PC-9 (cell line): ENCODE data around the gene SVEP1. TPM values are rescaled to one million over a fixed set of nuclear protein-coding genes. Genes with fewer than 3 reads are reported as not detected.

Source experiments
- BruUV-seq: library from RNA; stranded (reverse); fragments of 400-500 nt; replicated peaks from 2 replicates; lab custom pipeline; 2021; lab: Mats Ljungman, UMichigan
- CTCF ChIA-PET: fragments of 300-600 bp; sonication (Branson Sonifier 250); formaldehyde crosslinking; loops from one replicate; lab custom pipeline; 2022; ENCODE audit warnings: antibody characterized with exemption; lab: Charles Lee
- POLR2A ChIA-PET: fragments of 300-600 bp; sonication (Branson Sonifier 250); formaldehyde crosslinking; loops from one replicate; lab custom pipeline; 2022; ENCODE audit warnings: antibody characterized with exemption; ENCODE audit not compliant: unreplicated experiment; lab: Charles Lee
- DNase-seq, 2 experiments: peaks; one replicate each; pipeline versions ENCODE4 v3.0.0 to v3.0.0-alpha.2; 2015 to 2022; ENCODE audit warnings: mixed read lengths in 1 of 2
- H2AFZ ChIP-seq: fragments of 200-600 bp; sonication (generic); 2 replicates; pipeline ENCODE4 v1.8.1; 2017; ENCODE audit warnings: antibody characterized with exemption
- H3F3A ChIP-seq: fragments of 200-600 bp; sonication (generic); 2 replicates; pipeline ENCODE4 v1.8.1; 2017; ENCODE audit warnings: antibody characterized with exemption, mild to moderate bottlenecking, low read depth; ENCODE audit not compliant: insufficient read depth
- H3K27ac ChIP-seq: fragments of 200-600 bp; sonication (generic); 2 replicates; pipeline ENCODE4 v1.6.1; 2016; ENCODE audit warnings: mixed run types
- H3K27me3 ChIP-seq: fragments of 200-600 bp; sonication (generic); 2 replicates; pipeline ENCODE4 v1.6.1; 2016; ENCODE audit warnings: low read depth, mixed run types; ENCODE audit not compliant: insufficient read depth
- H3K36me3 ChIP-seq: fragments of 200-600 bp; sonication (generic); 2 replicates; pipeline ENCODE4 v1.6.1; 2016; ENCODE audit warnings: low read depth, mixed run types
- H3K4me1 ChIP-seq: fragments of 200-600 bp; sonication (generic); replicated peaks from 2 replicates; pipeline ENCODE4 v1.6.1; 2016; ENCODE audit warnings: mixed run types; ENCODE audit not compliant: insufficient read depth
- H3K4me2 ChIP-seq: fragments of 200-600 bp; sonication (generic); 2 replicates; pipeline ENCODE4 v1.6.1; 2017; ENCODE audit warnings: mixed run types
- H3K4me3 ChIP-seq: fragments of 200-600 bp; sonication (generic); 2 replicates; pipeline ENCODE4 v1.6.1; 2016; ENCODE audit warnings: mixed run types
- H3K79me2 ChIP-seq: fragments of 200-600 bp; sonication (generic); 2 replicates; pipeline ENCODE4 v1.6.1; 2017; ENCODE audit warnings: low read depth, mixed run types
- H3K9me2 ChIP-seq: fragments of 200-600 bp; sonication (generic); 2 replicates; pipeline ENCODE4 v1.8.1; 2017; ENCODE audit warnings: mild to moderate bottlenecking; ENCODE audit not compliant: insufficient read depth
- H3K9me3 ChIP-seq: fragments of 200-600 bp; sonication (generic); 2 replicates; pipeline ENCODE4 v1.8.1; 2016; ENCODE audit warnings: low read depth; ENCODE audit not compliant: insufficient read depth
- H4K20me1 ChIP-seq: fragments of 200-600 bp; sonication (generic); 2 replicates; pipeline ENCODE4 v1.8.1; 2017; ENCODE audit not compliant: insufficient read depth
- EZH2 ChIP-seq: fragments of 200-600 bp; sonication (generic); IDR thresholded peaks from 2 replicates; pipeline ENCODE4 v1.8.0; 2017; ENCODE audit warnings: antibody characterized with exemption, low read depth
- intact Hi-C: fragments of 100-400 bp; cut with micrococcal nuclease; formaldehyde crosslinking; loops from one replicate; pipeline ENCODE4 v1.10.0; 2022; ENCODE audit not compliant: unreplicated experiment
- total RNA-seq: library from RNA; stranded (reverse); gene quantifications from 2 replicates; pipeline ENCODE4 v1.2.3, GENCODE V29; 2021
- TF ChIP-seq, protein P1 (sequence below): fragments of 200-600 bp; sonication (generic); conservative IDR thresholded peaks from 2 replicates; pipeline ENCODE4 v1.6.1; 2017; ENCODE audit warnings: mixed run types, antibody characterized with exemption, mild to moderate bottlenecking, moderate library complexity

SVEP1 gene
- total RNA-seq, 1 experiment from 2014 or later, result 3.3 TPM

DNA sequence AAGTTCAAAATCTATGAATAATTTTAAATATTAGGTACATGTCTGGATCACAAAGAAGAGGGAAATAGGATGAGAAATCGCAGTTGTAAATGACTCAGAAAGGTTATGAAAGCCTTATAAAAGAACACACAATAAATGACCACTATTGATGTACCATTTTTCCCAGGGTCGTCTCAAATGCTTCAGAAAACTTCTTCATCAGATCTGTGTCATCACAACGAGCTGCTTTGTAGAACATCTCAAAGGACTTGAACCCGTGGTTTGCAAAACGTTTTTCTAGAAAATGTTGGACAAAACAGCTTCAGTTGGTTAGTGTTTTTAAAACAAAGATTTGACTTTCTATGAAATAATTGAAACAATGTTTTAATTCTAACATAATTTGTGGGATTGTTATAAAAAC lies 100.1 kb downstream of the SVEP1 start:
- Histone ChIP-seq H4K20me1 (no peaks in the 10 kb centered on the region), H3K4me3 (no peak overlapping the region), H2AFZ (no peak overlapping the region), H3K9me3 (no peaks in the 10 kb centered on the region), H3K4me2 (no peak overlapping the region), H3F3A (no peaks in the 10 kb centered on the region), H3K79me2 (no peaks in the 10 kb centered on the region), H3K4me1 (no peaks in the 10 kb centered on the region), H3K27me3 (no peaks in the 10 kb centered on the region), H3K27ac (no peak overlapping the region), H3K36me3 (no peaks in the 10 kb centered on the region), H3K9me2 (no peaks in the 10 kb centered on the region)
- POLR2A ChIA-PET, result interaction anchor here (0.6 kb wide), 1 partner anchor 223 kb away, joined by 12 read pairs; the partner anchor contains the start of gene TXN
- intact Hi-C loops, result no loop called here
- TF ChIP-seq EZH2, result no peak
- TF ChIP-seq, protein P1, sequence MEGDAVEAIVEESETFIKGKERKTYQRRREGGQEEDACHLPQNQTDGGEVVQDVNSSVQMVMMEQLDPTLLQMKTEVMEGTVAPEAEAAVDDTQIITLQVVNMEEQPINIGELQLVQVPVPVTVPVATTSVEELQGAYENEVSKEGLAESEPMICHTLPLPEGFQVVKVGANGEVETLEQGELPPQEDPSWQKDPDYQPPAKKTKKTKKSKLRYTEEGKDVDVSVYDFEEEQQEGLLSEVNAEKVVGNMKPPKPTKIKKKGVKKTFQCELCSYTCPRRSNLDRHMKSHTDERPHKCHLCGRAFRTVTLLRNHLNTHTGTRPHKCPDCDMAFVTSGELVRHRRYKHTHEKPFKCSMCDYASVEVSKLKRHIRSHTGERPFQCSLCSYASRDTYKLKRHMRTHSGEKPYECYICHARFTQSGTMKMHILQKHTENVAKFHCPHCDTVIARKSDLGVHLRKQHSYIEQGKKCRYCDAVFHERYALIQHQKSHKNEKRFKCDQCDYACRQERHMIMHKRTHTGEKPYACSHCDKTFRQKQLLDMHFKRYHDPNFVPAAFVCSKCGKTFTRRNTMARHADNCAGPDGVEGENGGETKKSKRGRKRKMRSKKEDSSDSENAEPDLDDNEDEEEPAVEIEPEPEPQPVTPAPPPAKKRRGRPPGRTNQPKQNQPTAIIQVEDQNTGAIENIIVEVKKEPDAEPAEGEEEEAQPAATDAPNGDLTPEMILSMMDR, result no peak
- no peak for DNase-seq
- no TSS peak for BruUV-seq
- CTCF ChIA-PET, result no interaction called here

- Histone ChIP-seq H3K4me3 (no peak overlapping the region), H3K4me1 (no peaks in the 10 kb centered on the region), H3K9me3 (no peaks in the 10 kb centered on the region), H2AFZ (no peak overlapping the region), H3K27ac (no peak overlapping the region), H4K20me1 (no peaks in the 10 kb centered on the region), H3K79me2 (no peaks in the 10 kb centered on the region), H3K27me3 (no peaks in the 10 kb centered on the region), H3K4me2 (no peak overlapping the region), H3K36me3 (no peaks in the 10 kb centered on the region), H3F3A (no peaks in the 10 kb centered on the region), H3K9me2 (no peaks in the 10 kb centered on the region)
- TF ChIP-seq, protein P1, result no peak
- TF ChIP-seq EZH2, result no peak
- intact Hi-C loops, result no loop called here
- BruUV-seq, result no TSS peak
- POLR2A ChIA-PET, result no interaction called here
- CTCF ChIA-PET, result no interaction called here
- DNase-seq, result no peak
Observed at GRCh38 chr9:110476251-110476650, 103.3 kb downstream of the SVEP1 start.

- H3K27ac ChIP-seq, result no peak overlapping the region
- DNase-seq, result no peak
- H3F3A ChIP-seq, result no peaks in the 10 kb centered on the region
- 0 out of 2 replicates have a peak, but pooled peaks cover 1% of the 10 kb centered on the region for H3K36me3 ChIP-seq
- no peaks in the 10 kb centered on the region for H3K79me2 ChIP-seq
- BruUV-seq, result no TSS peak
- ChIA-PET CTCF (no interaction called here), POLR2A (no interaction called here)
- no peak overlapping the region for H3K4me3 ChIP-seq
- H3K9me2 ChIP-seq, result no peaks in the 10 kb centered on the region
- no peaks in the 10 kb centered on the region for H4K20me1 ChIP-seq
- no peak overlapping the region for H2AFZ ChIP-seq
- H3K27me3 ChIP-seq, result no peaks in the 10 kb centered on the region
- intact Hi-C loops, result no loop called here
- TF ChIP-seq, protein P1, result no peak
- TF ChIP-seq EZH2, result no peak
- H3K4me2 ChIP-seq, result no peak overlapping the region
- no peaks in the 10 kb centered on the region for H3K9me3 ChIP-seq
- no peaks in the 10 kb centered on the region for H3K4me1 ChIP-seq
Observed at GRCh38 chr9:110472111-110472510, 107.4 kb downstream of the SVEP1 start.
